Endodermal cell (in vitro differentiated cells): ENCODE results near the gene PRR5L. TPM values are rescaled to one million over a fixed set of nuclear protein-coding genes. Genes with fewer than 3 reads are reported as not detected.
A peak's percentile ranks its signal among the peaks of the same experiment; 100 is the strongest.

Experiments used
- DNase-seq: peaks from one replicate; pipeline ENCODE4 v3.0.0-alpha.2; 2017
- H3K27ac ChIP-seq: 2 replicates; pipeline ENCODE4 v1.5.1; 2013; ENCODE audit warnings: mild to moderate bottlenecking, low read depth, low read length, moderate library complexity
- H3K27me3 ChIP-seq: 2 replicates; pipeline ENCODE4 v1.6.1; 2013; ENCODE audit warnings: mild to moderate bottlenecking, low read length, moderate library complexity; ENCODE audit not compliant: insufficient read depth, control insufficient read depth, poor library complexity, severe bottlenecking
- H3K36me3 ChIP-seq: 2 replicates; pipeline ENCODE4 v1.7.0; 2013; ENCODE audit warnings: mild to moderate bottlenecking, low read length, moderate library complexity; ENCODE audit not compliant: control insufficient read depth, insufficient read depth
- H3K4me1 ChIP-seq: one replicate; pipeline ENCODE4 v1.7.0; 2013; ENCODE audit warnings: low read length; ENCODE audit not compliant: control insufficient read depth, insufficient read depth
- H3K4me3 ChIP-seq: 2 replicates; pipeline ENCODE4 v1.5.1; 2013; ENCODE audit warnings: mild to moderate bottlenecking, low read length, moderate library complexity
- H3K9ac ChIP-seq: 2 replicates; pipeline ENCODE4 v1.6.1; 2013; ENCODE audit warnings: mild to moderate bottlenecking, low read length, moderate library complexity; ENCODE audit not compliant: poor library complexity, severe bottlenecking; ENCODE audit errors: extremely low read depth
- H3K9me3 ChIP-seq: 2 replicates; pipeline ENCODE4 v1.6.1; 2013; ENCODE audit warnings: mild to moderate bottlenecking, low read length, moderate library complexity; ENCODE audit not compliant: control insufficient read depth
- H3K27ac Mint-ChIP-seq: 2 replicates; pipeline ENCODE4 v1.8.0; 2020; ENCODE audit warnings: mixed read lengths
- H3K27me3 Mint-ChIP-seq: 2 replicates; pipeline ENCODE4 v1.8.0; 2021; ENCODE audit warnings: mild to moderate bottlenecking, mixed read lengths; ENCODE audit not compliant: insufficient read depth
- H3K36me3 Mint-ChIP-seq: 2 replicates; pipeline ENCODE4 v1.8.0; 2020; ENCODE audit warnings: low read depth, mixed read lengths
- H3K4me1 Mint-ChIP-seq: 2 replicates; pipeline ENCODE4 v1.8.0; 2020; ENCODE audit warnings: mixed read lengths
- H3K4me3 Mint-ChIP-seq: 2 replicates; pipeline ENCODE4 v1.8.0; 2020; ENCODE audit warnings: mild to moderate bottlenecking, moderate library complexity, mixed read lengths
- H3K9me3 Mint-ChIP-seq: 2 replicates; pipeline ENCODE4 v1.8.0; 2020; ENCODE audit warnings: mild to moderate bottlenecking, mixed read lengths
- CTCF ChIP-seq: fragments of 200-600 bp; sonication (generic); conservative IDR thresholded peaks from 2 replicates; pipeline ENCODE4 v1.5.0; 2021; ENCODE audit warnings: antibody characterized with exemption, mild to moderate bottlenecking
- WGBS, 2 experiments: methylation state at CpG; one replicate each; pipeline versions ENCODE4 v1.1.5 to v1.1.7; 2013; ENCODE audit warnings: missing lambda C conversion rate in 2 of 2, mixed read lengths in 1 of 2; ENCODE audit not compliant: insufficient coverage in 1 of 2, insufficient read length in 1 of 2; 5-methylcytosine and 5-hydroxymethylcytosine counted together
- total RNA-seq, 2 donors: library from RNA; stranded (reverse); fragmentation: NEBNext Ultra II Directional in 1 of 2; extraction: Animal tissue kit (Norgen Biotek cat#: 25700) in 1 of 2; gene quantifications; 2 replicates in 1 of 2; 3 replicates in 1 of 2; pipeline ENCODE4 v1.2.1, GENCODE V29; 2021

Gene PRR5L
- total RNA-seq, 2 donors from 2014 or later = 5.3 to 7.2 TPM

DNA sequence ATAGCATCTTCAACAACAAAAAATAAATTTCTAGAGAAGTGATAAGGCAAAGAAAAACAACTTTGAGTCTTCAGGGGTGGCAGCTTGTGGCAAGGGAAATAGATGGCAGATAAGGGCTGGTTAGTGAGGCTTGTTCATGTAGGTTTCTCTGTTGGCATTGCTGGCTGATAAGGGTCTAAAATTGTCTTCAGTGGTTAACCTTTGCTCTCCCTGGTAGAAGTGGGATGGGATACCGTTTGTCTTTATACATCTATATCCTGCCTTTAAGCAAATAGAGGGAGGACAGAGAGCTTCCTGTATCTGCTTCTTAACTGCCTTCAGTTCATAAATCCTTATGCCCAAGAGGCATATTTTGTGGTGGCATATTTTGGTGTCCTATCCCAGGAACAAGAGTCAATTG, 156.9 kb downstream of the PRR5L start:
- Histone ChIP-seq H3K27me3 (no peaks in the 10 kb centered on the region), H3K4me1 (peaks cover 18% of the 10 kb centered on the region), H3K9ac (no peak overlapping the region), H3K27ac (no peak overlapping the region), H3K9me3 (no peaks in the 10 kb centered on the region), H3K36me3 (no peaks in the 10 kb centered on the region), H3K4me3 (no peak overlapping the region)
- no peak for TF ChIP-seq CTCF
- WGBS, 2 experiments = 63% methylated on average over 1 of the region's 1 CpG; no CpG with 5 or more reads in 1 of the 2 experiments
- Mint-ChIP-seq H3K4me1 (peaks cover 26% of the 10 kb centered on the region), H3K4me3 (no peak overlapping the region), H3K9me3 (no peaks in the 10 kb centered on the region), H3K27me3 (peaks cover 19% of the 10 kb centered on the region), H3K27ac (no peak overlapping the region), H3K36me3 (no peaks in the 10 kb centered on the region)
- DNase-seq = no peak

- H3K4me1 ChIP-seq = peaks cover 18% of the 10 kb centered on the region
- no peaks in the 10 kb centered on the region for H3K36me3 Mint-ChIP-seq
- H3K27me3 ChIP-seq = peaks cover 2% of the 10 kb centered on the region
- no peaks in the 10 kb centered on the region for H3K9me3 Mint-ChIP-seq
- no peak for TF ChIP-seq CTCF
- H3K4me3 ChIP-seq = no peak overlapping the region
- peaks cover 26% of the 10 kb centered on the region for H3K4me1 Mint-ChIP-seq
- H3K4me3 Mint-ChIP-seq = no peak overlapping the region
- peaks cover 26% of the 10 kb centered on the region for H3K27me3 Mint-ChIP-seq
- DNase-seq = no peak
- H3K27ac ChIP-seq = no peak overlapping the region
- H3K27ac Mint-ChIP-seq = no peak overlapping the region
- no peaks in the 10 kb centered on the region for H3K9me3 ChIP-seq
- 95 to 96% methylated on average over 3 of the region's 3 CpGs for WGBS, 2 experiments
- H3K9ac ChIP-seq = no peak overlapping the region
- no peaks in the 10 kb centered on the region for H3K36me3 ChIP-seq
These were observed 157.6 kb downstream of the PRR5L start for GRCh38 chr11:36453678-36454077.

GRCh38 chr11:36454551-36454940, 158.5 kb downstream of the PRR5L start:
- H3K9me3 ChIP-seq = no peaks in the 10 kb centered on the region
- Mint-ChIP-seq H3K4me3 (no peak overlapping the region), H3K9me3 (no peaks in the 10 kb centered on the region), H3K27me3 (peaks cover 29% of the 10 kb centered on the region), H3K4me1 (peaks cover 26% of the 10 kb centered on the region), H3K27ac (peak overlapping the region; percentile 72), H3K36me3 (no peaks in the 10 kb centered on the region)
- no peaks in the 10 kb centered on the region for H3K36me3 ChIP-seq
- no peak overlapping the region for H3K4me3 ChIP-seq
- peaks cover 10% of the 10 kb centered on the region for H3K27me3 ChIP-seq
- H3K4me1 ChIP-seq = peaks cover 18% of the 10 kb centered on the region
- TF ChIP-seq CTCF = no peak
- no peak overlapping the region for H3K9ac ChIP-seq
- peak overlapping the region; percentile 97 for H3K27ac ChIP-seq
- WGBS, 2 experiments = 73 to 85% methylated on average over 18 of the region's 18 CpGs
- no peak for DNase-seq
